GM21786 (cell line): ENCODE data around the gene MISP3.
"Not testable (repeated sequence)": the region's sequence is repeated elsewhere in the genome, so short reads cannot be mapped to it uniquely, and the experiment has no call there.

Experiments used
- ATAC-seq: cut with Tn5 transposase; IDR thresholded peaks from one replicate; pipeline ENCODE4 v1.9.1; 2021; ENCODE audit not compliant: unreplicated experiment

MISP3 gene

GRCh38 chr19:14072535-14073260, at the start of gene MISP3:
Gene MISP3, plus strand, starts transcription at chr19:14072786. Its CDS starts 524 bp downstream, at chr19:14073310.
- ATAC-seq: no peak

DNA sequence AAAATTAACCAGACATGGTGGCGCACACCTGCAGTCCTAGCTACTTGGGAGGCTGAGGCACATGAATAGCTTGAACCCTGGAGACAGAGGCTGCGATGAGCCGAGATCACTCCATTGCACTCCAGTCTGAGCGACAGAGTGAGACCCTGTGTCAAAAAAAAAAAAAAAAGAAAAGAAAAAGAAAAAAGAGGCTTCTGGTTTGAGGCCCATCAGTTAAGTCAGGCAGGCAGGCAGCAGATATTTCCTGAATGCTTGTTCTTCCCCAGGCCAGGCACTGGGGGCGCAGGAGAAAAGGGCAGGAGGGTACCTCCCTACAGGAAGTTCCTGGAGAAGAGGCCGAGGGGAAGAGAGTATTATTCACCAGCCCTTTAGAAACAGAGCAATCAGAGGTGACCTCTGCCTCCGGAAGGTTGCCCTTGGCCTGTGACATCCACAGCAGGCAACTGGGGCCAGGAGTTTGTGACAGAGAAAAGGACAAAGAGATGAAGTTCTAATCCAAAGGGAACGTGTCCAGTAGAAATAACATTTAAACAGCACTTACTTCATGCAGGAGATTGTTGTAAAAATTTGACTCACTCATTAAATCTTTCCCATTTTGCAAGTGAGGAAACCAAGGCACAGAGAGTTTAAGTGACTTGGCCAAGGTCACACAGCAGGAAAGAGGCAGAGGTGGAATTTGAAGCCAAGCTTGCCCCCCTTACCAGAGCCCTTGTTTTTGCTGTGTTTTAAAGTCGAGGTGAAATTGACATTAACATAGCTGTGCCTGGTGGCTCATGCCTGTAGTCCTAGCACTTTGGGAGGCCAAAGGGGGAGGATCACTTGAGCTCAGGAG, 49.0 kb upstream of the MISP3 start:
- no peak for ATAC-seq

DNA sequence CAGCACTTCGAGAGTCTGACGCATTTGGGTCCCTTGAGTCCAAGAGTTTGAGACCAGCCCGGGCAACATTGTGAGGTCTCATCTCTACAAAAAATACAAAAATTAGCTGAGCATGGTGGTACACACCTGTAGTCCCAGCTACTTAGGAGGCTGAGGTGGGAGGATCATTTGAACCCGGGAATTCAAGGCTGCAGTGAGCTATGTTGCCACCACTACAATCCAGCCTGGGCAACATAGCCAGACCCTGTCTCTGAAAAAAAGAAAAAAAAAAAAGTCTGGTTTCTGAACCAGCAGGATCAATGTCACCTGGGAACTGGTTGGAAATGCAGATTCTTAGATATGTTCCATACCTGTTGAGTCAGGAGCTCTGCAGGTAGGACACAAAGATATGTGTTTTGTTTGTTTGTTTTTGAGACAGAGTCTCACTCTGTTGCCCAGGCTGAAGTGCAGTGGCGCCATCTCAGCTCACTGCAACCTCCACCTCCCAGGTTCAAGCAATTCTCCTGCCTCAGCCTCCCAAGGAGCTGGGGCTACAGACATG, 45.9 kb upstream of the MISP3 start:
- not testable (repeated sequence) for ATAC-seq

- ATAC-seq: no peak
Measured at GRCh38 chr19:14027856-14028450, 44.6 kb upstream of the MISP3 start, which contains the start of gene RLN3. Gene RLN3, plus strand, starts transcription at chr19:14028148. Its CDS starts 57 bp downstream, at chr19:14028205.

- no peak for ATAC-seq
Measured at GRCh38 chr19:14028901-14029300, 43.7 kb upstream of the MISP3 start.

DNA sequence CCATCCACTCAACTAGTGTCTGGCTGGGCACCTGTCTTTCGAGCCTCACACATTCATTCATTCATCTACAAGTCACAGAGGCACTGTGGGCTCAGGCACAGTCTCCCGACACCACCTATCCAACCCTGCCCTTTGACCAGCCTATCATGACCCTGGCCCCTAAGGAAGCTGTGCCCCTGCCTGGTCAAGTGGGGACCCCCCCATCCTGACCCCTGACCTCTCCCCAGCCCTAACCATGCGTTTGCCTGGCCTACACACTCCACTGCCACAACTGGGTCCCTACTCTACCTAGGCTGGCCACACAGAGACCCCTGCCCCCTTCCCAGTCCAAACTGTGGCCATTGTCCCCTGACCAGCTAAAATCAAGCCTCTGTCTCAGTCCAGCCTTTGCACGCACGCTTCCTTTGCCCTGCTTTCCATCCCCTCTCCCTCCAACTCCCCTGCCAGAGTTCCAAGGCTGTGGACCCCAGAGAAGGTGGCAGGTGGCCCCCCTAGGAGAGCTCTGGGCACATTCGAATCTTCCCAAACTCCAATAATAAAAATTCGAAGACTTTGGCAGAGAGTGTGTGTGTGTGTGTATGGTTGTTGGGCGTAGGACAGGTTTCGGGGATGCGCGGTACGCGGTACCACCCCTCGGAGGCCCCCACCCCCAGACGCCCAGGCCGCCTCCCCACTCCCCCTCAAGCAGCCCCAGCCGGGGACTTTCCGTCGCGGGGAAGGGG, 41.4 kb upstream of the MISP3 start:
- ATAC-seq: no peak

DNA sequence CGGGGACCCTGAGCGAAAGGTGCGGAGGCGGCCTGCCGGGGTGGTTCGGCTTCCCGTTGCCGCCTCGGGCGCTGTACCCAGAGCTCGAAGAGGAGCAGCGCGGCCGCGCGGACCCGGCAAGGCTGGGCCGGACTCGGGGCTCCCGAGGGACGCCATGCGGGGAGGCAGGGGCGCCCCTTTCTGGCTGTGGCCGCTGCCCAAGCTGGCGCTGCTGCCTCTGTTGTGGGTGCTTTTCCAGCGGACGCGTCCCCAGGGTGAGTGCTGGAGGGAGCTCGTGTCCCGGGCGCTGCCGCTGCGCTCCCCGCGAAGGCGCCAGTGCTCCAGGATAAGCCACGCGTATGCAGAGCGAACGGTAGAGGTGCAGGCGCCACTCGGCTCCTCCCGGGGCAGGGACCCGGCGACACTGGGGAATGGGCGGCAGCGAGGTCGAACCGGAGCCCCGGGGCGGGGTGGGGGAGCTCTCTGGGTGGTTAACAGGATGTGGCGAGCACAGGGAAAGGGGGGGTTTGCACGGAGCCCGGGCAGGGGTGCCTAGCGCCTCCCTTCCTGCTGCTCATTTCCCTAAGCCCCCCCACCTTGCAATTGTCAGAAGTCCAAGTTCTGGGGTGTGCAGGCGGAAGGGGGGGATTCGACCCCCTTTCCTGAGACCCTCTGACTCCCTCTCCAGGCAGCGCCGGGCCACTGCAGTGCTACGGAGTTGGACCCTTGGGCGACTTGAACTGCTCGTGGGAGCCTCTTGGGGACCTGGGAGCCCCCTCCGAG, 40.7 kb upstream of the MISP3 start, which contains the start of gene IL27RA:
Gene IL27RA (plus strand): TSS at position 44 of the 762 bp plus-strand sequence. CDS start 111 bp downstream, at position 155.
- no peak for ATAC-seq

DNA sequence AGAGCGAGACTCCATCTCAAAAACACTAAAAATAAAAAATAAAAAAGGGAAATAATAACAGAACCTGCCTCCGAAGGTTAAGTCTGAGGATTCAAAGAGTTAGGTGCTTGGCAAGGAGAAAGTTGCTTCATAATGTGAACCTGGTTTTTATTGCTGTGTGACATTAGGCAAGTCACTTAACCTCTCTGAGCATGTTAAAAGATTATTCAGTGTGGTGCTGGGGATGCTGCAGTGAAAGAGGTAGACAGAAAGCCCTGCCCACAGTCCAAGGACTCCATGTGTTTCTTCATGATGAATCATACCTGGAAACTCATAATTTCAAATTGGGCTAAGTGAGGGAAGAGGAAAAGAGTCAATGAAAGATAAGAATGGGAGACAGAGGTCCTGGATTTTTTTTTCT, 38.6 kb upstream of the MISP3 start:
- no peak for ATAC-seq

- ATAC-seq: not testable (repeated sequence)
Measured at GRCh38 chr19:14035159-14035558, 37.4 kb upstream of the MISP3 start.

GRCh38 chr19:14035706-14036105, 36.9 kb upstream of the MISP3 start:
- no peak for ATAC-seq

DNA sequence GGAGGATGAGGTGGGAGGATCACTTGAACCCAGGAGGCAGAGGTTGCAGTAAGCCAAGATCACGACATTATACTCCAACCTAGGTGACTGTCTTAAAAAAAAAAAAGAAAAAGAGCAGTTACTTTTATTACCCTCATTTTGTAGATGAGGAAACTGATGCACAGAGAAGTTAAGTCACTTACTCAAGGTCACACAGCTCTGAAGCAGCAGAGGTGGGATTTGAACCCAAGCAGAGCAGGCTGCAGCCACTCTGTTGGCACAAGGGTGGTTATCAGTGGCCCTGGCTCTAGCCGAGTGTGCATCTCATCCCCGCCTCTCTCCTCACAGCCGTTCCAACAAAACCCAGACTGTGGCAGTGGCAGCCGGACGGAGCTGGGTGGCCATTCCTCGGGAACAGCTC, 33.4 kb upstream of the MISP3 start:
- ATAC-seq: no peak

DNA sequence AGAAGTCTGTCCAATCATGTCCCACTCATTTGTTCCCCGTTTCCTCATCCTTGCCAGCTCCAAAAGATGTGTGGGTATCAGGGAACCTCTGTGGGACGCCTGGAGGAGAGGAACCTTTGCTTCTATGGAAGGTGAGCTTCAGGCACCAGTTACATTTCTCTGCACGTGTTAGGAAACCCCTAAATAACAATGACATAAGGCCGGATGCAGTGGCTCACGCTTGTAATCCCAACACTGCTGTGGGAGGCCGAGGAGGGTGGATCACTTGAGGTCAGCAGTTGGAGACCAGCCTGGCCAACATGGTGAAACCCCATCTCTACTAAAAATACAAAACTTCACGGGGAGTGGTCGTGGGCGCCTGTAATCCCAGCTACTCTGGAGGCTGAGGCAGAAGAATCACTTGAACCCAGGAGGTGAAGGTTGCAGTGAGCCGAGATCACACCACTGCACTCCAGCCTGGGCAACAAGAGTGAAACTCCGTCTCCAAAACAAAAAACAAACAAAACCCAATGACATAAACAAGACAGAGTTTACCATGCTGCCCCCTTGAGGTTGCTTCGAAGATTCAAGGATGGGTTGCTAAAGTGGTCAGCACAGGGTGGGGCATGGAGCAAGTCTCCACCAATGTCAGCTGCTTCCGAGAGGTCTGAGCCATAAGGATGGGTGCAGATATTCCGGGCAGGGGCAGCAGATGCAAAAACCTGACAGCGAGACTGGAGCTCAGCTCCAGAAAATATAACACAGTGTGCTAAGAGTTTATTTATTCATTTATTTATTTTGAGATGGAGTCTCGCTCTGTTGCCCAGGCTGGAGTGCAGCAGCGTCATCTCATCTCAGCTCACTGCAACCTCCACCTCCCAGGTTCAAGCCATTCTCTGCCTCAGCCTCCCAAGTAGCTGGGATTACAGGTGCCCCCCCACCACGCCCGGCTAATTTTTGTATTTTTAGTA, 29.7 kb upstream of the MISP3 start:
- ATAC-seq: not testable (repeated sequence)

DNA sequence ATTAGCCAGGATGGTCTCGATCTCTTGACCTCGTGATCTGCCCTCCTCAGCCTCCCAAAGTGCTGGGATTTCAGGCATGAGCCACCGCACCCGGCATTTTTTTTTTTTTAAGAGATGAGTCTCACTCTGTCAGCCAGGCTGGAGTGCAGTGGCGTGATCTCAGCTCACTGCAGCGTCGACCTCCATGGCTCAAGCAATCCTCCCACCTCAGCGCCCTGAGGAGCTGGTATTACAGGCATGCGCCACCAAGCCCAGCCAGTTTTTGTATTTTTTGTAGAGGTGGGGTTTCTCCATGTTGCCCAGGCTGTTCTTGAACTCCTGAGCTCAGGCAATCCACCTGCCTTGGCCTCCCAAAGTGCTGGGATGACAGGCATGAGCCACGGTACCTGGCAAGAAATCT, 24.7 kb upstream of the MISP3 start:
- ATAC-seq: not testable (repeated sequence)

- no peak for ATAC-seq
Measured at GRCh38 chr19:14048443-14049153, 24.0 kb upstream of the MISP3 start.

- no peak for ATAC-seq
Measured at GRCh38 chr19:14050512-14050911, 22.1 kb upstream of the MISP3 start.

DNA sequence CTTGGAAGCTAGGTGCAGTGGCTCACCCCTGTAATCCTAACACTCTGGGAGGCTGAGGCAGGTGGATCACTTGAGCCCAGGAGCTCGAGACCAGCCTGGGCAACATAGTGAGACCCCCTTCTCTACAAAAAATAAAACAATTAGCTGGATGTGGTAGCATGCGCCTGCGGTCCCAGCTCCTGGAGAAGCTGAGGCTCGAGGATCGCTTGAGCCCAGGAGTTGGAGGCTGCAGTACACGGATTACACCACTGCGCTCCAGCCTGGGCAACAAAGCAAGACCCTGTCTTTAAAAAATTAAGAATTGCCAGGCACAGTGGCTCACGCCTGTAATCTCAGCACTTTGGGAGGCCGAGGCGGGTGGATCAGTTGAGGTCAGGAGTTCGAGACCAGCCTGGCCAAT, 21.6 kb upstream of the MISP3 start:
- ATAC-seq: not testable (repeated sequence)

DNA sequence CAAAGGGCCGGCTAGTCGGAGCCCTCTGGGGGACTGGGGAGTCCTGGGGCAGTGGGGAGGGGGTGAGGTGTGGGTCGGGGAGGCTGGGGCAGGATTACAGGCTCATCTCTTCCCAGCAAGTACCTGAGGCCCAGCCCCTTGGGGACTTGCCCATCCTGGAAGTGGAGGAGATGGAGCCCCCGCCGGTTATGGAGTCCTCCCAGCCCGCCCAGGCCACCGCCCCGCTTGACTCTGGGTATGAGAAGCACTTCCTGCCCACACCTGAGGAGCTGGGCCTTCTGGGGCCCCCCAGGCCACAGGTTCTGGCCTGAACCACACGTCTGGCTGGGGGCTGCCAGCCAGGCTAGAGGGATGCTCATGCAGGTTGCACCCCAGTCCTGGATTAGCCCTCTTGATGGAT, 20.6 kb upstream of the MISP3 start:
- no peak for ATAC-seq

GRCh38 chr19:14052470-14052869, 20.1 kb upstream of the MISP3 start:
- no peak for ATAC-seq
